Suprapubic skin (tissue), 3 donors: ENCODE results near the gene PRDM5.

Source experiments
- EP300 ChIP-seq: sonication (generic); formaldehyde crosslinking; IDR thresholded peaks from one replicate; pipeline ENCODE4 v1.6.1; 2017; ENCODE audit warnings: antibody characterized with exemption
- TF ChIP-seq, protein P1 (sequence below), 2 donors: fragments of 200-600 bp in 1 of 2; fragments of 450-650 bp in 1 of 2; sonication (generic) in 1 of 2; IDR thresholded peaks; one replicate each; pipeline ENCODE4 v1.5.1; 2016 to 2019; ENCODE audit warnings: antibody characterized with exemption in 2 of 2, mild to moderate bottlenecking in 1 of 2, moderate library complexity in 1 of 2

DNA sequence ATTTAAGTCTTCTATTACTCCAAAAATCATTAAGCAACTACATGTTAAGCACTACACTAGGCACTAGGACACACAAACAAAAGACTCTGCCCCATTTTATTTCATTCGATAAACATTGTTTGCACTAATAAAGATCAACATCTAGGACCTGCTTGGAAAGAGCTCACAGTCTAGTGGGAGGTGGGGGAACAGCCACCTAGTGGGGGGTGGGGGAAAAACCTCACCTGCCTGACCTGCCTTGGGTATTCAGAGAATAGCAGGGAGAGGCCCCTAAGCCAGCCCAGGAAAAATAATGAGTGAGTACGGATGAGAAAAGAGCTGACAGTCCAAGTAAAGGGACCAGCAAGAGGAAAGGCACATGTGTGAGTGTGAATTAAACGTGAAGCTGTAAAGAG lies 52.2 kb downstream of the PRDM5 start:
- TF ChIP-seq EP300 = no peak
- TF ChIP-seq, protein P1, sequence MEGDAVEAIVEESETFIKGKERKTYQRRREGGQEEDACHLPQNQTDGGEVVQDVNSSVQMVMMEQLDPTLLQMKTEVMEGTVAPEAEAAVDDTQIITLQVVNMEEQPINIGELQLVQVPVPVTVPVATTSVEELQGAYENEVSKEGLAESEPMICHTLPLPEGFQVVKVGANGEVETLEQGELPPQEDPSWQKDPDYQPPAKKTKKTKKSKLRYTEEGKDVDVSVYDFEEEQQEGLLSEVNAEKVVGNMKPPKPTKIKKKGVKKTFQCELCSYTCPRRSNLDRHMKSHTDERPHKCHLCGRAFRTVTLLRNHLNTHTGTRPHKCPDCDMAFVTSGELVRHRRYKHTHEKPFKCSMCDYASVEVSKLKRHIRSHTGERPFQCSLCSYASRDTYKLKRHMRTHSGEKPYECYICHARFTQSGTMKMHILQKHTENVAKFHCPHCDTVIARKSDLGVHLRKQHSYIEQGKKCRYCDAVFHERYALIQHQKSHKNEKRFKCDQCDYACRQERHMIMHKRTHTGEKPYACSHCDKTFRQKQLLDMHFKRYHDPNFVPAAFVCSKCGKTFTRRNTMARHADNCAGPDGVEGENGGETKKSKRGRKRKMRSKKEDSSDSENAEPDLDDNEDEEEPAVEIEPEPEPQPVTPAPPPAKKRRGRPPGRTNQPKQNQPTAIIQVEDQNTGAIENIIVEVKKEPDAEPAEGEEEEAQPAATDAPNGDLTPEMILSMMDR (IDR thresholded peaks at IDR 0.05) = no peak
